ENCODE measurements around the gene C2orf68.
A peak's percentile ranks its signal among the peaks of the same experiment; 100 is the strongest.
"Not testable (repeated sequence)": the region's sequence is repeated elsewhere in the genome, so short reads cannot be mapped to it uniquely, and the experiment has no call there.

Gene C2orf68, protein sequence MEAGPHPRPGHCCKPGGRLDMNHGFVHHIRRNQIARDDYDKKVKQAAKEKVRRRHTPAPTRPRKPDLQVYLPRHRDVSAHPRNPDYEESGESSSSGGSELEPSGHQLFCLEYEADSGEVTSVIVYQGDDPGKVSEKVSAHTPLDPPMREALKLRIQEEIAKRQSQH

DNA sequence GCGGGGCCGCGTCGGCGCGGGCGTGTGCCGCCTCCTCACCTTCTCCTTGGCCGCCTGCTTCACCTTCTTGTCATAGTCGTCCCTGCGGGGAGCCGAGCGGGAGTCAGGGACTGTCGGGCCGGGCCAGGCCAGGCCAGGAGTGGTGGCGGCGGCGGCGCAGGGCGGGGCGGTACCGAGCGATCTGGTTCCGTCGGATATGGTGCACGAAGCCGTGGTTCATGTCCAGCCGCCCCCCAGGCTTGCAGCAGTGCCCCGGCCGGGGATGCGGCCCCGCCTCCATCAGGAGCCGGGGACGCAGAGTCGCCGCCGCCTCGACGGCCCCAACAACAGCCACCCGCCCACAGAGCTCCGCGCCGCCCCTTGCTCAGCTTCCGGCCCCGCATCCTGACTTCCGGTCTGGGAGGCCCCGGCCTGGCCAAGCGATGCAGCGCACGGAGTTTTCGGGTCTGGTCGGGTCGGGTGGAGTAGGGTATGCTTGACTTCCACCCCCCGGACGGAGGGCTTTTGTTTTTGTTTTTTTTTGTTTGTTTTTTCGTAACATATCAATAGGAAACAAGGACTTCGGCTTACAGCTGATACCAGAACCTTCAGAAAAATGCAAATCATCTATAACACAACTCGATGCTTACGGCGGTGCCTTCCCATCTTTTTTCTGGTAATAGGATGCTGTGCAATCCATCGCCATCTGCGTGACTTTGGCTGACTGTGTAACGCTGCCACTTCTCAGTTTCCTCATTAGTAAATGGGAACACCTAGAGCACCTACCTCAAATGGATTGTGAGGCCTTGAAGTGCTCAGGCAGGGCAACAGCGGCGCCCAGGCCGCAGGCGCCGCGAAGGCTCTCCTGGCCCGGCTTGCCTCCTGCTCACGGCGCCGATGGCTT lies at the start of gene C2orf68:
Gene C2orf68 (minus strand): TSS at position 362 of the 883 bp plus-strand sequence. CDS start 82 bp downstream, at position 280.
- Histone ChIP-seq H3K4me3 (peak within 1 kb of the TSS; percentile 93), H3K9me3 (ENCODE audit: low read depth, low read length) (no peaks in the 10 kb centered on the region), H3K36me3 (ENCODE audit: insufficient read depth, low read length) (peaks cover 20% of the 10 kb centered on the region), H3K9ac (ENCODE audit: insufficient read length) (peak within 1 kb of the TSS; percentile 86), H3K27ac (peak within 1 kb of the TSS; percentile 19)
- no peak for TF ChIP-seq FOXP2 (optimal IDR thresholded peaks at IDR 0.05; ENCODE audit: control extremely low read depth, extremely low read length, insufficient read depth)
- no peak for TF ChIP-seq EZH2 (IDR thresholded peaks at IDR 0.05)
- peak; percentile 91 for TF ChIP-seq POLR2AphosphoS5 (IDR thresholded peaks at IDR 0.05; ENCODE audit: borderline replicate concordance, low read depth, low read length)
- no peak for DNase-seq (ENCODE audit: low read depth, low spot score)

- H3K27ac ChIP-seq = no peak overlapping the region
- H3K9ac ChIP-seq (ENCODE audit: insufficient read length) = no peak overlapping the region
- no peaks in the 10 kb centered on the region; the same call in 1 of the 2 replicates for H3K36me3 ChIP-seq (ENCODE audit: insufficient read depth, low read length)
- no peak for TF ChIP-seq POLR2AphosphoS5 (IDR thresholded peaks at IDR 0.05; ENCODE audit: borderline replicate concordance, low read depth, low read length)
- TF ChIP-seq FOXP2 (optimal IDR thresholded peaks at IDR 0.05; ENCODE audit: control extremely low read depth, extremely low read length, insufficient read depth) = no peak
- TF ChIP-seq EZH2 (IDR thresholded peaks at IDR 0.05) = no peak
- no peaks in the 10 kb centered on the region for H3K9me3 ChIP-seq (ENCODE audit: low read depth, low read length)
- DNase-seq (ENCODE audit: low read depth, low spot score) = no peak
- H3K4me3 ChIP-seq = no peak overlapping the region
Measured at GRCh38 chr2:85661139-85661858, 49.4 kb upstream of the C2orf68 start.

- peaks cover 6% of the 10 kb centered on the region; the same call in 1 of the 2 replicates for H3K36me3 ChIP-seq (ENCODE audit: insufficient read depth, low read length)
- TF ChIP-seq FOXP2 (optimal IDR thresholded peaks at IDR 0.05; ENCODE audit: control extremely low read depth, extremely low read length, insufficient read depth) (no peak), EZH2 (IDR thresholded peaks at IDR 0.05) (no peak), POLR2AphosphoS5 (IDR thresholded peaks at IDR 0.05; ENCODE audit: borderline replicate concordance, low read depth, low read length) (no peak)
- no peak overlapping the region for H3K27ac ChIP-seq
- no peak overlapping the region for H3K4me3 ChIP-seq
- no peak for DNase-seq (ENCODE audit: low read depth, low spot score)
- no peaks in the 10 kb centered on the region for H3K9me3 ChIP-seq (ENCODE audit: low read depth, low read length)
- no peak overlapping the region for H3K9ac ChIP-seq (ENCODE audit: insufficient read length)
Measured at GRCh38 chr2:85660725-85661124, 48.9 kb upstream of the C2orf68 start.

GRCh38 chr2:85660301-85660700 lies 48.4 kb upstream of the C2orf68 start:
- not testable (repeated sequence) for H3K27ac ChIP-seq; DNase-seq (ENCODE audit: low read depth, low spot score); H3K36me3 ChIP-seq (ENCODE audit: insufficient read depth, low read length); H3K4me3 ChIP-seq; H3K9ac ChIP-seq (ENCODE audit: insufficient read length); H3K9me3 ChIP-seq (ENCODE audit: low read depth, low read length)

- TF ChIP-seq FOXP2 (optimal IDR thresholded peaks at IDR 0.05; ENCODE audit: control extremely low read depth, extremely low read length, insufficient read depth) (no peak), POLR2AphosphoS5 (IDR thresholded peaks at IDR 0.05; ENCODE audit: borderline replicate concordance, low read depth, low read length) (no peak), EZH2 (IDR thresholded peaks at IDR 0.05) (no peak)
- Histone ChIP-seq H3K27ac (no peak overlapping the region), H3K9me3 (ENCODE audit: low read depth, low read length) (no peaks in the 10 kb centered on the region), H3K9ac (ENCODE audit: insufficient read length) (no peak overlapping the region), H3K4me3 (no peak overlapping the region), H3K36me3 (ENCODE audit: insufficient read depth, low read length) (peaks cover 7% of the 10 kb centered on the region; the same call in 1 of the 2 replicates)
- no peak for DNase-seq (ENCODE audit: low read depth, low spot score)
Measured at GRCh38 chr2:85659324-85659981, 47.6 kb upstream of the C2orf68 start.

GRCh38 chr2:85657399-85657798 lies 45.5 kb upstream of the C2orf68 start:
- not testable (repeated sequence) for DNase-seq (ENCODE audit: low read depth, low spot score); H3K9ac ChIP-seq (ENCODE audit: insufficient read length); H3K4me3 ChIP-seq; H3K9me3 ChIP-seq (ENCODE audit: low read depth, low read length); H3K27ac ChIP-seq
- H3K36me3 ChIP-seq (ENCODE audit: insufficient read depth, low read length) = peaks cover 16% of the 10 kb centered on the region; the same call in 1 of the 2 replicates

GRCh38 chr2:85656468-85656867 lies 44.6 kb upstream of the C2orf68 start:
- no peak overlapping the region for H3K27ac ChIP-seq
- TF ChIP-seq POLR2AphosphoS5 (IDR thresholded peaks at IDR 0.05; ENCODE audit: borderline replicate concordance, low read depth, low read length) = no peak

GRCh38 chr2:85655961-85656417 lies 44.1 kb upstream of the C2orf68 start:
- H3K36me3 ChIP-seq (ENCODE audit: insufficient read depth, low read length) = peaks cover 28% of the 10 kb centered on the region; the same call in 1 of the 2 replicates

More at GRCh38 chr2:85656468-85656867, 44.6 kb upstream of the C2orf68 start:
- DNase-seq (ENCODE audit: low read depth, low spot score) = no peak
- Histone ChIP-seq H3K36me3 (ENCODE audit: insufficient read depth, low read length) (peaks cover 23% of the 10 kb centered on the region; the same call in 1 of the 2 replicates), H3K4me3 (no peak overlapping the region), H3K9ac (ENCODE audit: insufficient read length) (no peak overlapping the region), H3K9me3 (ENCODE audit: low read depth, low read length) (no peaks in the 10 kb centered on the region)

More at GRCh38 chr2:85655961-85656417, 44.1 kb upstream of the C2orf68 start:
- Histone ChIP-seq H3K27ac (peak overlapping the region; percentile 54; the same call in 1 of the 2 replicates), H3K4me3 (no peak overlapping the region), H3K9ac (ENCODE audit: insufficient read length) (no peak overlapping the region), H3K9me3 (ENCODE audit: low read depth, low read length) (no peaks in the 10 kb centered on the region)
- no peak for DNase-seq (ENCODE audit: low read depth, low spot score)
- TF ChIP-seq EZH2 (IDR thresholded peaks at IDR 0.05) (no peak), FOXP2 (optimal IDR thresholded peaks at IDR 0.05; ENCODE audit: control extremely low read depth, extremely low read length, insufficient read depth) (no peak), POLR2AphosphoS5 (IDR thresholded peaks at IDR 0.05; ENCODE audit: borderline replicate concordance, low read depth, low read length) (no peak)

Measured in SK-N-MC (cell line).